ENCODE data around the gene SERINC5.

The SERINC5 gene

GRCh38 chr5:80117446-80117845 lies 138.4 kb downstream of the SERINC5 start:
- no peak overlapping the region for H3K4me3 ChIP-seq (replicated peaks; ENCODE audit: insufficient read depth, low read length)
- no peaks in the 10 kb centered on the region for H3K27me3 ChIP-seq (ENCODE audit: insufficient read depth, poor library complexity, severe bottlenecking)
- H3K27ac ChIP-seq (replicated peaks): no peak overlapping the region
- no peak for DNase-seq (ENCODE audit: low read depth in 1 of 2, low spot score in 1 of 2)
- TF ChIP-seq GABPA (IDR thresholded peaks at IDR 0.05; ENCODE audit: low read depth): no peak
- TF ChIP-seq, protein P1, sequence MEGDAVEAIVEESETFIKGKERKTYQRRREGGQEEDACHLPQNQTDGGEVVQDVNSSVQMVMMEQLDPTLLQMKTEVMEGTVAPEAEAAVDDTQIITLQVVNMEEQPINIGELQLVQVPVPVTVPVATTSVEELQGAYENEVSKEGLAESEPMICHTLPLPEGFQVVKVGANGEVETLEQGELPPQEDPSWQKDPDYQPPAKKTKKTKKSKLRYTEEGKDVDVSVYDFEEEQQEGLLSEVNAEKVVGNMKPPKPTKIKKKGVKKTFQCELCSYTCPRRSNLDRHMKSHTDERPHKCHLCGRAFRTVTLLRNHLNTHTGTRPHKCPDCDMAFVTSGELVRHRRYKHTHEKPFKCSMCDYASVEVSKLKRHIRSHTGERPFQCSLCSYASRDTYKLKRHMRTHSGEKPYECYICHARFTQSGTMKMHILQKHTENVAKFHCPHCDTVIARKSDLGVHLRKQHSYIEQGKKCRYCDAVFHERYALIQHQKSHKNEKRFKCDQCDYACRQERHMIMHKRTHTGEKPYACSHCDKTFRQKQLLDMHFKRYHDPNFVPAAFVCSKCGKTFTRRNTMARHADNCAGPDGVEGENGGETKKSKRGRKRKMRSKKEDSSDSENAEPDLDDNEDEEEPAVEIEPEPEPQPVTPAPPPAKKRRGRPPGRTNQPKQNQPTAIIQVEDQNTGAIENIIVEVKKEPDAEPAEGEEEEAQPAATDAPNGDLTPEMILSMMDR (IDR thresholded peaks at IDR 0.05; ENCODE audit: insufficient read depth, low read length): no peak
- TF ChIP-seq, protein P2, sequence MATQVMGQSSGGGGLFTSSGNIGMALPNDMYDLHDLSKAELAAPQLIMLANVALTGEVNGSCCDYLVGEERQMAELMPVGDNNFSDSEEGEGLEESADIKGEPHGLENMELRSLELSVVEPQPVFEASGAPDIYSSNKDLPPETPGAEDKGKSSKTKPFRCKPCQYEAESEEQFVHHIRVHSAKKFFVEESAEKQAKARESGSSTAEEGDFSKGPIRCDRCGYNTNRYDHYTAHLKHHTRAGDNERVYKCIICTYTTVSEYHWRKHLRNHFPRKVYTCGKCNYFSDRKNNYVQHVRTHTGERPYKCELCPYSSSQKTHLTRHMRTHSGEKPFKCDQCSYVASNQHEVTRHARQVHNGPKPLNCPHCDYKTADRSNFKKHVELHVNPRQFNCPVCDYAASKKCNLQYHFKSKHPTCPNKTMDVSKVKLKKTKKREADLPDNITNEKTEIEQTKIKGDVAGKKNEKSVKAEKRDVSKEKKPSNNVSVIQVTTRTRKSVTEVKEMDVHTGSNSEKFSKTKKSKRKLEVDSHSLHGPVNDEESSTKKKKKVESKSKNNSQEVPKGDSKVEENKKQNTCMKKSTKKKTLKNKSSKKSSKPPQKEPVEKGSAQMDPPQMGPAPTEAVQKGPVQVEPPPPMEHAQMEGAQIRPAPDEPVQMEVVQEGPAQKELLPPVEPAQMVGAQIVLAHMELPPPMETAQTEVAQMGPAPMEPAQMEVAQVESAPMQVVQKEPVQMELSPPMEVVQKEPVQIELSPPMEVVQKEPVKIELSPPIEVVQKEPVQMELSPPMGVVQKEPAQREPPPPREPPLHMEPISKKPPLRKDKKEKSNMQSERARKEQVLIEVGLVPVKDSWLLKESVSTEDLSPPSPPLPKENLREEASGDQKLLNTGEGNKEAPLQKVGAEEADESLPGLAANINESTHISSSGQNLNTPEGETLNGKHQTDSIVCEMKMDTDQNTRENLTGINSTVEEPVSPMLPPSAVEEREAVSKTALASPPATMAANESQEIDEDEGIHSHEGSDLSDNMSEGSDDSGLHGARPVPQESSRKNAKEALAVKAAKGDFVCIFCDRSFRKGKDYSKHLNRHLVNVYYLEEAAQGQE (IDR thresholded peaks at IDR 0.05; ENCODE audit: insufficient replicate concordance, low read depth): no peak
- no peak for TF ChIP-seq SPI1 (IDR thresholded peaks at IDR 0.05; ENCODE audit: borderline replicate concordance, low read depth)
- no peak for TF ChIP-seq POLR2AphosphoS5 (IDR thresholded peaks at IDR 0.05; ENCODE audit: low read depth)

GRCh38 chr5:80116465-80116864 lies 139.4 kb downstream of the SERINC5 start:
- DNase-seq (ENCODE audit: low read depth in 1 of 2, low spot score in 1 of 2): no peak
- TF ChIP-seq GABPA (IDR thresholded peaks at IDR 0.05; ENCODE audit: low read depth) (no peak), POLR2AphosphoS5 (IDR thresholded peaks at IDR 0.05; ENCODE audit: low read depth) (no peak), SPI1 (IDR thresholded peaks at IDR 0.05; ENCODE audit: borderline replicate concordance, low read depth) (no peak)
- TF ChIP-seq, protein P2 (IDR thresholded peaks at IDR 0.05; ENCODE audit: insufficient replicate concordance, low read depth): no peak
- TF ChIP-seq, protein P1 (IDR thresholded peaks at IDR 0.05; ENCODE audit: insufficient read depth, low read length): no peak

GRCh38 chr5:80116000-80116399 lies 139.8 kb downstream of the SERINC5 start:
- Histone ChIP-seq H3K27ac (replicated peaks) (no peak overlapping the region), H3K27me3 (ENCODE audit: insufficient read depth, poor library complexity, severe bottlenecking) (no peaks in the 10 kb centered on the region), H3K4me3 (replicated peaks; ENCODE audit: insufficient read depth, low read length) (no peak overlapping the region)
- DNase-seq (ENCODE audit: low read depth in 1 of 2, low spot score in 1 of 2): no peak
- TF ChIP-seq, protein P1 (IDR thresholded peaks at IDR 0.05; ENCODE audit: insufficient read depth, low read length): no peak
- no peak for TF ChIP-seq POLR2AphosphoS5 (IDR thresholded peaks at IDR 0.05; ENCODE audit: low read depth)
- no peak for TF ChIP-seq SPI1 (IDR thresholded peaks at IDR 0.05; ENCODE audit: borderline replicate concordance, low read depth)
- TF ChIP-seq, protein P2 (IDR thresholded peaks at IDR 0.05; ENCODE audit: insufficient replicate concordance, low read depth): no peak
- no peak for TF ChIP-seq GABPA (IDR thresholded peaks at IDR 0.05; ENCODE audit: low read depth)

More at GRCh38 chr5:80116465-80116864, 139.4 kb downstream of the SERINC5 start:
- Histone ChIP-seq H3K27me3 (ENCODE audit: insufficient read depth, poor library complexity, severe bottlenecking) (no peaks in the 10 kb centered on the region), H3K4me3 (replicated peaks; ENCODE audit: insufficient read depth, low read length) (no peak overlapping the region), H3K27ac (replicated peaks) (no peak overlapping the region)
